ENCODE measurements around the gene GFOD2.

DNA sequence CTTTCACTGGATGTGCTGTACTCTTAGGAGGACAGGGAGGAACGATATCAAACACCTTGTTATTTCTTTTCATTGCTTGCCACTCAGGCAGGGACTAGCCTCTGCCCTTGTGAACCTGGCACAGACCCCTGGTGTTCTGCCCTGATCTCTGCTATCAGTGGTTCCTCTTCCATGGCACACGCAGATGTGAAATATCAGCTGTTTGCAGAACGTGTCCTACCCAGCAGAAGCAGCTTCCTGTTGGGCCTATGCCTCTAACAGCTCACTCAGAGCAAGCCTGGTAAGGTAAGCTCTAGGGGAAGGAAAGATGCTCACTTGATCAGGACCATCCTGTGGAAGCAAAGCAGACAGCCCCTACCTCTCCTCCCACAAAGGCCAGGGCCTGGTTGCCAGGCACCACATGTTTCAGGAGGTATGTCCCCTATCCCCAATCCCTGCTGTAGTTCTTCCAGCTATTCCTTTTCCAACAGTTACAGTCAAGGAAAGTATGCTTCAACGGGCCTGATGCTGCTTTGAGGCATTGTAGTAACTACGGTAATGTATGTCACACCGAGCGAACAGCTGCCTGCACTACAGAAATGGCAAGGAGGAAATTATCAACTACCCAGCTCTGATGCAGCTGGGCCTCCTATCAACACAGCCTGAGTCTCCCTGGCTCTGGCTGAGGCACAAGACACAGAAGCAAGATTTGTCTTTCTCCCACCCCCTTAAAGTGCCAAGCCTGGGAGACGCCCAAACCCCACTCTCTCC, 41.3 kb upstream of the GFOD2 start:
- TF ChIP-seq, protein P1, sequence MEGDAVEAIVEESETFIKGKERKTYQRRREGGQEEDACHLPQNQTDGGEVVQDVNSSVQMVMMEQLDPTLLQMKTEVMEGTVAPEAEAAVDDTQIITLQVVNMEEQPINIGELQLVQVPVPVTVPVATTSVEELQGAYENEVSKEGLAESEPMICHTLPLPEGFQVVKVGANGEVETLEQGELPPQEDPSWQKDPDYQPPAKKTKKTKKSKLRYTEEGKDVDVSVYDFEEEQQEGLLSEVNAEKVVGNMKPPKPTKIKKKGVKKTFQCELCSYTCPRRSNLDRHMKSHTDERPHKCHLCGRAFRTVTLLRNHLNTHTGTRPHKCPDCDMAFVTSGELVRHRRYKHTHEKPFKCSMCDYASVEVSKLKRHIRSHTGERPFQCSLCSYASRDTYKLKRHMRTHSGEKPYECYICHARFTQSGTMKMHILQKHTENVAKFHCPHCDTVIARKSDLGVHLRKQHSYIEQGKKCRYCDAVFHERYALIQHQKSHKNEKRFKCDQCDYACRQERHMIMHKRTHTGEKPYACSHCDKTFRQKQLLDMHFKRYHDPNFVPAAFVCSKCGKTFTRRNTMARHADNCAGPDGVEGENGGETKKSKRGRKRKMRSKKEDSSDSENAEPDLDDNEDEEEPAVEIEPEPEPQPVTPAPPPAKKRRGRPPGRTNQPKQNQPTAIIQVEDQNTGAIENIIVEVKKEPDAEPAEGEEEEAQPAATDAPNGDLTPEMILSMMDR (IDR thresholded peaks at IDR 0.05 in 4 of 5, conservative IDR thresholded peaks at IDR 0.05 in 1 of 5): no peak
- TF ChIP-seq POLR2A (IDR thresholded peaks at IDR 0.05): no peak

Measured in gastrocnemius medialis (tissue), 4 donors.